ENCODE data around the gene PRTG.
"Not testable (repeated sequence)": the region's sequence is repeated elsewhere in the genome, so short reads cannot be mapped to it uniquely, and the experiment has no call there.

Gene PRTG

GRCh38 chr15:55737373-55737772 lies 5.6 kb downstream of the PRTG start:
- Histone ChIP-seq H4K8ac (ENCODE audit: low read length) (no peak overlapping the region), H3K9ac (ENCODE audit: low read length) (no peak overlapping the region), H2AFZ (ENCODE audit: low read depth, low read length) (no peak overlapping the region), H4K91ac (ENCODE audit: low read length) (no peak overlapping the region), H2BK120ac (ENCODE audit: low read depth, low read length) (no peak overlapping the region), H3K4me1 (ENCODE audit: control insufficient read depth, insufficient read depth, low read depth, low read length) (peaks cover 5% of the 10 kb centered on the region), H2AK5ac (ENCODE audit: low read length, severe bottlenecking) (no peak overlapping the region), H3K79me1 (replicated peaks; ENCODE audit: low read length, poor library complexity, severe bottlenecking) (peaks cover 11% of the 10 kb centered on the region), H3K4me3 (ENCODE audit: insufficient read depth in 1 of 2, low read depth in 1 of 2, low read length in 2 of 2) (no peak overlapping the region), H2BK5ac (ENCODE audit: low read depth, low read length, poor library complexity, severe bottlenecking) (no peak overlapping the region), H3K27me3 (ENCODE audit: control insufficient read depth in 1 of 2, insufficient read depth in 1 of 2, low read length in 2 of 2) (peaks cover 0 to 19% of the 10 kb centered on the region in 2 experiments), H3K14ac (ENCODE audit: low read length in 2 of 2) (no peak overlapping the region), H3K4me2 (ENCODE audit: low read length, poor library complexity, severe bottlenecking) (peak overlapping the region; percentile 15), H3K9me3 (ENCODE audit: control insufficient read depth, low read length) (no peaks in the 10 kb centered on the region), H3K23ac (ENCODE audit: low read length in 2 of 2) (no peak overlapping the region), H2BK15ac (ENCODE audit: low read depth, poor library complexity, severe bottlenecking) (no peak overlapping the region), H2BK12ac (ENCODE audit: low read length in 2 of 2) (no peak overlapping the region), H3K36me3 (ENCODE audit: control insufficient read depth in 1 of 2, insufficient read depth in 2 of 2, low read depth in 1 of 2, low read length in 2 of 2) (no peaks in the 10 kb centered on the region), H3K4ac (ENCODE audit: low read depth in 1 of 2, low read length in 2 of 2) (no peak overlapping the region), H3K27ac (ENCODE audit: low read length, poor library complexity, severe bottlenecking) (peak overlapping the region; percentile 24), H3K18ac (ENCODE audit: low read depth in 1 of 2, low read length in 2 of 2) (no peak overlapping the region)
- DNase-seq: peak; percentile 77

DNA sequence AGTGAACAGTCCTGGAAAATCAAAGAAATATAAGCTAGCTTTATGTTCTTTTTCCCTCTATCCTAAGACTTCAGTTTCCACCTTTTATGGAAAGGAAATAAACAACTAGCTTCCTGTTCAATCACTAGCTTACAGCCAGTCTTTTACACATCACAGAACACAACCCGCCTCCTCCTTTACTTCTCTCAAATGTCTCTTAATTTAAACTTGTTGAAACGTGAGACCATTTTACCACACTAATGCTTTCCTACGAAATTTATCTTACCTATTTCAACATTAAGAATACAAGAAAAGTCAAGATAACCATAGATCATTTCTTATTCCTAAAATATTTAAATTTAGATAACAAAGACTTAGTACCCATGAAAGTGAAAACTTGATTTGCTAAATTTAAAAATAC lies 6.2 kb downstream of the PRTG start:
- no peak overlapping the region for H3K23ac ChIP-seq (ENCODE audit: low read length in 2 of 2)
- no peaks in the 10 kb centered on the region for H3K36me3 ChIP-seq (ENCODE audit: control insufficient read depth in 1 of 2, insufficient read depth in 2 of 2, low read depth in 1 of 2, low read length in 2 of 2)
- H3K79me1 ChIP-seq (replicated peaks; ENCODE audit: low read length, poor library complexity, severe bottlenecking): peaks cover 7% of the 10 kb centered on the region
- no peak overlapping the region for H3K4me3 ChIP-seq (ENCODE audit: insufficient read depth in 1 of 2, low read depth in 1 of 2, low read length in 2 of 2)
- 8% methylated on average over 2 of the region's 3 CpGs for WGBS
- no peak overlapping the region for H4K8ac ChIP-seq (ENCODE audit: low read length)
- no peak overlapping the region for H2BK120ac ChIP-seq (ENCODE audit: low read depth, low read length)
- no peak overlapping the region for H3K14ac ChIP-seq (ENCODE audit: low read length in 2 of 2)
- H3K27ac ChIP-seq (ENCODE audit: low read length, poor library complexity, severe bottlenecking): no peak overlapping the region
- H3K27me3 ChIP-seq (ENCODE audit: control insufficient read depth in 1 of 2, insufficient read depth in 1 of 2, low read length in 2 of 2): peaks cover 0 to 17% of the 10 kb centered on the region in 2 experiments
- H3K4me2 ChIP-seq (ENCODE audit: low read length, poor library complexity, severe bottlenecking): no peak overlapping the region
- no peak overlapping the region for H3K9ac ChIP-seq (ENCODE audit: low read length)
- H2AFZ ChIP-seq (ENCODE audit: low read depth, low read length): no peak overlapping the region
- no peak overlapping the region for H2BK5ac ChIP-seq (ENCODE audit: low read depth, low read length, poor library complexity, severe bottlenecking)
- no peak overlapping the region for H2AK5ac ChIP-seq (ENCODE audit: low read length, severe bottlenecking)
- no peak overlapping the region for H3K18ac ChIP-seq (ENCODE audit: low read depth in 1 of 2, low read length in 2 of 2)
- no peak overlapping the region for H2BK15ac ChIP-seq (ENCODE audit: low read depth, poor library complexity, severe bottlenecking)
- H3K9me3 ChIP-seq (ENCODE audit: control insufficient read depth, low read length): no peaks in the 10 kb centered on the region
- no peak overlapping the region for H4K91ac ChIP-seq (ENCODE audit: low read length)
- DNase-seq: peak; percentile 27
- no peak overlapping the region for H3K4ac ChIP-seq (ENCODE audit: low read depth in 1 of 2, low read length in 2 of 2)
- no peak overlapping the region for H2BK12ac ChIP-seq (ENCODE audit: low read length in 2 of 2)
- H3K4me1 ChIP-seq (ENCODE audit: control insufficient read depth, insufficient read depth, low read depth, low read length): peaks cover 5% of the 10 kb centered on the region

DNA sequence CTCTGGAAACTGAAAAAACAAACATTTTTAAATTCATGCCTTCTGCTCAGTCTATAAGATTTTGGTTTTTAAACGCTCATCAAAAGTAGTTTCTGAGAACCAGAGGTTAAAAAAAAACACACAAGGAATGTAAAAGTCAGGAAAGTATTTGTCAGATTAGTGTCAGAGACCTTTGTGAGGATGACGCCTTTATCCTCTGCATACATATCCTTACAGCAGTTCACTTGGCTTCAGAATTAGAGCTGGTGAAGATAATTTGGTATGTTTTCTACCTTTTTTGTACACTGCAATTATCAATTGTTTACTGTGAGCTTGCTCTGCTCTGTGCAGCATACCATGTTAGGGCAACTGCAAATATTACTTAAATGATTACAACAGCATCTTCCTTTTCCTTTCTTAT lies 8.3 kb downstream of the PRTG start:
- Histone ChIP-seq H3K79me1 (replicated peaks; ENCODE audit: low read length, poor library complexity, severe bottlenecking) (peaks cover 3% of the 10 kb centered on the region), H3K14ac (ENCODE audit: low read length in 2 of 2) (no peak overlapping the region), H2BK120ac (ENCODE audit: low read depth, low read length) (no peak overlapping the region), H2BK5ac (ENCODE audit: low read depth, low read length, poor library complexity, severe bottlenecking) (no peak overlapping the region), H3K18ac (ENCODE audit: low read depth in 1 of 2, low read length in 2 of 2) (no peak overlapping the region), H2BK12ac (ENCODE audit: low read length in 2 of 2) (no peak overlapping the region), H3K4me3 (ENCODE audit: insufficient read depth in 1 of 2, low read depth in 1 of 2, low read length in 2 of 2) (no peak overlapping the region), H2AK5ac (ENCODE audit: low read length, severe bottlenecking) (no peak overlapping the region), H4K8ac (ENCODE audit: low read length) (no peak overlapping the region), H3K9me3 (ENCODE audit: control insufficient read depth, low read length) (no peaks in the 10 kb centered on the region), H3K36me3 (ENCODE audit: control insufficient read depth in 1 of 2, insufficient read depth in 2 of 2, low read depth in 1 of 2, low read length in 2 of 2) (no peaks in the 10 kb centered on the region), H3K4ac (ENCODE audit: low read depth in 1 of 2, low read length in 2 of 2) (no peak overlapping the region), H3K23ac (ENCODE audit: low read length in 2 of 2) (no peak overlapping the region), H3K4me2 (ENCODE audit: low read length, poor library complexity, severe bottlenecking) (no peak overlapping the region), H2BK15ac (ENCODE audit: low read depth, poor library complexity, severe bottlenecking) (no peak overlapping the region), H3K27me3 (ENCODE audit: control insufficient read depth in 1 of 2, insufficient read depth in 1 of 2, low read length in 2 of 2) (no peaks in the 10 kb centered on the region), H3K4me1 (ENCODE audit: control insufficient read depth, insufficient read depth, low read depth, low read length) (peaks cover 3% of the 10 kb centered on the region), H3K9ac (ENCODE audit: low read length) (no peak overlapping the region), H4K91ac (ENCODE audit: low read length) (no peak overlapping the region), H2AFZ (ENCODE audit: low read depth, low read length) (no peak overlapping the region), H3K27ac (ENCODE audit: low read length, poor library complexity, severe bottlenecking) (no peak overlapping the region)
- peak; percentile 43 for DNase-seq
- no CpG with 5 or more reads among the region's 2 CpGs for WGBS

- H2AFZ ChIP-seq (ENCODE audit: low read depth, low read length); H2BK12ac ChIP-seq (ENCODE audit: low read length in 2 of 2); H3K14ac ChIP-seq (ENCODE audit: low read length in 2 of 2); H3K36me3 ChIP-seq (ENCODE audit: control insufficient read depth in 1 of 2, insufficient read depth in 2 of 2, low read depth in 1 of 2, low read length in 2 of 2); H3K4me1 ChIP-seq (ENCODE audit: control insufficient read depth, insufficient read depth, low read depth, low read length); H3K79me1 ChIP-seq (replicated peaks; ENCODE audit: low read length, poor library complexity, severe bottlenecking); H3K4ac ChIP-seq (ENCODE audit: low read depth in 1 of 2, low read length in 2 of 2); H2BK120ac ChIP-seq (ENCODE audit: low read depth, low read length); H2BK5ac ChIP-seq (ENCODE audit: low read depth, low read length, poor library complexity, severe bottlenecking); H3K4me3 ChIP-seq (ENCODE audit: insufficient read depth in 1 of 2, low read depth in 1 of 2, low read length in 2 of 2); H4K8ac ChIP-seq (ENCODE audit: low read length); H2BK15ac ChIP-seq (ENCODE audit: low read depth, poor library complexity, severe bottlenecking); H2AK5ac ChIP-seq (ENCODE audit: low read length, severe bottlenecking); H3K27ac ChIP-seq (ENCODE audit: low read length, poor library complexity, severe bottlenecking); H4K91ac ChIP-seq (ENCODE audit: low read length); H3K27me3 ChIP-seq (ENCODE audit: control insufficient read depth in 1 of 2, insufficient read depth in 1 of 2, low read length in 2 of 2); DNase-seq; H3K9me3 ChIP-seq (ENCODE audit: control insufficient read depth, low read length); H3K23ac ChIP-seq (ENCODE audit: low read length in 2 of 2); H3K9ac ChIP-seq (ENCODE audit: low read length); H3K4me2 ChIP-seq (ENCODE audit: low read length, poor library complexity, severe bottlenecking): not testable (repeated sequence)
- 94% methylated on average over 7 of the region's 7 CpGs for WGBS
- H3K18ac ChIP-seq (ENCODE audit: low read depth in 1 of 2, low read length in 2 of 2): peak overlapping the region in 1 of 2 experiments; percentile 34
Measured at GRCh38 chr15:55733461-55733860, 9.5 kb downstream of the PRTG start.

All from mesenchymal stem cell (in vitro differentiated cells and primary cell).